ENCODE data around the gene KRTAP12-2. TPM values are rescaled to one million over a fixed set of nuclear protein-coding genes. Genes with fewer than 3 reads are reported as not detected.

The KRTAP12-2 gene
- total RNA-seq, 1 donor from 2014 or later, result not detected

GRCh38 chr21:44658913-44659595 is 7.7 kb downstream of the KRTAP12-2 start:
- Mint-ChIP-seq H3K4me3 (ENCODE audit: unreplicated experiment) (no peak overlapping the region), H3K27me3 (ENCODE audit: unreplicated experiment) (no peaks in the 10 kb centered on the region), H3K9me3 (ENCODE audit: unreplicated experiment) (peaks cover 7% of the 10 kb centered on the region), H3K36me3 (ENCODE audit: unreplicated experiment) (peaks cover 32% of the 10 kb centered on the region), H3K4me1 (ENCODE audit: low read depth, unreplicated experiment) (peaks cover 3% of the 10 kb centered on the region), H3K27ac (ENCODE audit: unreplicated experiment) (no peak overlapping the region)
- DNase-seq, result no peak
- no peak for TF ChIP-seq CTCF (IDR thresholded peaks at IDR 0.05; ENCODE audit: partially characterized antibody, unreplicated experiment)

GRCh38 chr21:44658541-44658910 is 8.2 kb downstream of the KRTAP12-2 start:
- peaks cover 11% of the 10 kb centered on the region for H3K9me3 Mint-ChIP-seq (ENCODE audit: unreplicated experiment)
- no peak overlapping the region for H3K27ac Mint-ChIP-seq (ENCODE audit: unreplicated experiment)
- H3K36me3 Mint-ChIP-seq (ENCODE audit: unreplicated experiment), result peaks cover 32% of the 10 kb centered on the region
- no peak for DNase-seq
- H3K4me1 Mint-ChIP-seq (ENCODE audit: low read depth, unreplicated experiment), result peaks cover 3% of the 10 kb centered on the region
- no peak overlapping the region for H3K4me3 Mint-ChIP-seq (ENCODE audit: unreplicated experiment)
- TF ChIP-seq CTCF (IDR thresholded peaks at IDR 0.05; ENCODE audit: partially characterized antibody, unreplicated experiment), result no peak
- H3K27me3 Mint-ChIP-seq (ENCODE audit: unreplicated experiment), result no peaks in the 10 kb centered on the region

GRCh38 chr21:44657635-44658540 is 8.8 kb downstream of the KRTAP12-2 start, which contains the start of gene KRTAP12-3:
Gene KRTAP12-3 (plus strand): TSS chr21:44657932. CDS start chr21:44657980, 48 bp downstream.
- H3K4me3 Mint-ChIP-seq (ENCODE audit: unreplicated experiment), result no peak within 1 kb of the TSS
- peaks cover 3% of the 10 kb centered on the region for H3K4me1 Mint-ChIP-seq (ENCODE audit: low read depth, unreplicated experiment)
- no peak for DNase-seq
- peaks cover 32% of the 10 kb centered on the region for H3K36me3 Mint-ChIP-seq (ENCODE audit: unreplicated experiment)
- H3K27me3 Mint-ChIP-seq (ENCODE audit: unreplicated experiment), result no peaks in the 10 kb centered on the region
- TF ChIP-seq CTCF (IDR thresholded peaks at IDR 0.05; ENCODE audit: partially characterized antibody, unreplicated experiment), result no peak
- peaks cover 11% of the 10 kb centered on the region for H3K9me3 Mint-ChIP-seq (ENCODE audit: unreplicated experiment)
- H3K27ac Mint-ChIP-seq (ENCODE audit: unreplicated experiment), result no peak within 1 kb of the TSS

GRCh38 chr21:44656868-44657267 is 9.9 kb downstream of the KRTAP12-2 start:
- H3K36me3 Mint-ChIP-seq (ENCODE audit: unreplicated experiment), result peaks cover 32% of the 10 kb centered on the region
- DNase-seq, result no peak
- H3K27ac Mint-ChIP-seq (ENCODE audit: unreplicated experiment), result no peak overlapping the region
- no peak overlapping the region for H3K4me3 Mint-ChIP-seq (ENCODE audit: unreplicated experiment)
- TF ChIP-seq CTCF (IDR thresholded peaks at IDR 0.05; ENCODE audit: partially characterized antibody, unreplicated experiment), result no peak
- H3K27me3 Mint-ChIP-seq (ENCODE audit: unreplicated experiment), result no peaks in the 10 kb centered on the region
- peaks cover 11% of the 10 kb centered on the region for H3K9me3 Mint-ChIP-seq (ENCODE audit: unreplicated experiment)
- H3K4me1 Mint-ChIP-seq (ENCODE audit: low read depth, unreplicated experiment), result peaks cover 3% of the 10 kb centered on the region
